Skin of body (tissue), 2 donors: ENCODE results near the gene LRRC4. TPM values are rescaled to one million over a fixed set of nuclear protein-coding genes. Genes with fewer than 3 reads are reported as not detected.

Experiments
- DNase-seq: peaks from one replicate; lab custom pipeline; 2025; lab: John Stamatoyannopoulos, UW
- total RNA-seq: library from RNA; depleted of rRNA; stranded (reverse); fragments of >200 nt; gene quantifications from one replicate; pipeline ENCODE4 v1.2.3, GENCODE V29; 2014

The LRRC4 gene, protein sequence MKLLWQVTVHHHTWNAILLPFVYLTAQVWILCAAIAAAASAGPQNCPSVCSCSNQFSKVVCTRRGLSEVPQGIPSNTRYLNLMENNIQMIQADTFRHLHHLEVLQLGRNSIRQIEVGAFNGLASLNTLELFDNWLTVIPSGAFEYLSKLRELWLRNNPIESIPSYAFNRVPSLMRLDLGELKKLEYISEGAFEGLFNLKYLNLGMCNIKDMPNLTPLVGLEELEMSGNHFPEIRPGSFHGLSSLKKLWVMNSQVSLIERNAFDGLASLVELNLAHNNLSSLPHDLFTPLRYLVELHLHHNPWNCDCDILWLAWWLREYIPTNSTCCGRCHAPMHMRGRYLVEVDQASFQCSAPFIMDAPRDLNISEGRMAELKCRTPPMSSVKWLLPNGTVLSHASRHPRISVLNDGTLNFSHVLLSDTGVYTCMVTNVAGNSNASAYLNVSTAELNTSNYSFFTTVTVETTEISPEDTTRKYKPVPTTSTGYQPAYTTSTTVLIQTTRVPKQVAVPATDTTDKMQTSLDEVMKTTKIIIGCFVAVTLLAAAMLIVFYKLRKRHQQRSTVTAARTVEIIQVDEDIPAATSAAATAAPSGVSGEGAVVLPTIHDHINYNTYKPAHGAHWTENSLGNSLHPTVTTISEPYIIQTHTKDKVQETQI
- total RNA-seq: 1.2 TPM

DNA sequence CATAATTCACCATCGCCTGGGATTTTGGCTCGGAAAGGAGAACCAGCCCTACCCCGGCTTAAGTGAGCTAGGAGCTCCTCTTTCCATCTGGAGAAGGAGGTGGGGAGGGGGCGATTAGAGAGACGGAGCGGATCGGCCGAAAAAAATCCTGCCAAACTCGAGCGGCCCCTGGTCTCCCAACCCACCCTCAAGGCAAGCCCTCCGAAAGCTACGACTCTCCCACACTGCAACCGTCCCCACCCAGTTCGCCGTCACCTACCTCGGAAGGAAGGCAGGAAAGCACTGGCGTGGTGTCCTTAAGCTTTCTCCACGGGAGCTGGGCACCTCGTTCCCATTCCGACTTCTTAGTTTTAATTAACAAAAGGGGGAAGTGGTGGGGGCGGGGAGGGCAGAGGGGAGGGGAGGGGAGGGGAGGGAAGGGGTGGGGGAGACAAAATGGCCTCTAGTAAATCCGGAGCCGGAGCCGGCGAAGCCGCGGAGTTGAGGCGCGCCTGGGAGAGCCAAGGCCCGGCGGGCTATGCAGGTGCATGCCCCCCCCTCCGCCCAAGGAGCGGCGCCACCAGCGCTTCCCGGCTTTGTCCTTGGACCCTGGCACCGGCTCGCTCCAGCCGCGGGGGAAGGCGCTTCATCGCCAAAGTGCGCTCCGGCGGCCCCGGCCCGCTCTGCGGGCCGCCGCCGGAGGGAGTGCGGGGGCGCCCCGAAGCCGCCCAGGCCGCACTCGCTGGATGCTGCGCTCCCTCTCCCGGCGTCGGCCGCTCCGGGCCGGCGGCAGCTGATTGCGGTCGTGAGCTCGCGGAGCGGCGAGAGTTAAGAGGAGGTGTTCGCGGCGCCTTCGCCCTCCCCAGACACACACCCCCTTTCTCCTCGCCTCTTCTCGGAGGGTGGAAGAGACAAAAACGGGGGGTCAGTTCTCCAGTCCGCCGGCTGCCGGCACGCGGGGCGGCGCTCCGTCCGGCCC, at the start of gene LRRC4:
Gene LRRC4 (minus strand): TSS at position 784 of the 958 bp plus-strand sequence. CDS start 797 bp downstream, outside the sequence.
- no peak for DNase-seq

DNA sequence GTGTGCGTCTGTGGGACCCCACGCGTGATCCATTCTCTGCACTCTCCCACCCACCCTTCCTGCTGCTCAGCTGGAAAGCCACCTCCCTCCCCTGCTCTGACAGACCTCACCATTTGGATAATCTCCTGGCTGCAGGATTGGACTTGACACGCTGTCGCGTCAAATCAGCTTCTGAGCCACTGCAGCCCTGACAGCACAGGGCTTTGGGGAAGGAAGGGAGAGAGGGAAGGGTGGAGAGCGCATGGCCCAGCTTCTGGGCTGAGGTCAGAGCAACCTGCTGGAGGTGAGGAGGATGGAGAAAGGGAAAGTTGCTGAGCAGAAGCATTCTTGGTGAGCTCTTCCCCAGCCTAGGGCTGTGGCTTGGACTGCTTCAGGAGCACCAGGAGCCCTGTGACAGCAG, 48.9 kb upstream of the LRRC4 start:
- no peak for DNase-seq

DNA sequence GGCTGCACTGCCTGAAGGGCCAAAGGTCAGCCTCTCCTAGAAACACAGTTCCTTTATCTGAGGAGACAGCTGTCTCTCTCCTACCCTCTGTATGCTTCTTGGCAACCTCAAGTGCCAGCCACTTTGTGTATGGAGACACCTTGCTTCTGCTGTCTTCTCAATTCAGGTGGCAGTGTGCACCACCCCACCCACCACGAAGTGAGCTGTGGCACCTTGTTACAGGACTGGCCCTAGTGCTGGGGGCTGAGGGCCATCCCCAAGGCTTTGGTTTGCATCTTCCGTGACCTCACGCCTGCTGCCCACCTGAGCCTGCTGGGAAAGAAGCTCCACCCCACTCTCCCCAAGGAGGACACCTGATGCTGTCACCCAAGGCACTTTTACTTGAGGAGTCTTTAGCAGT, 47.1 kb upstream of the LRRC4 start:
- DNase-seq: no peak

DNA sequence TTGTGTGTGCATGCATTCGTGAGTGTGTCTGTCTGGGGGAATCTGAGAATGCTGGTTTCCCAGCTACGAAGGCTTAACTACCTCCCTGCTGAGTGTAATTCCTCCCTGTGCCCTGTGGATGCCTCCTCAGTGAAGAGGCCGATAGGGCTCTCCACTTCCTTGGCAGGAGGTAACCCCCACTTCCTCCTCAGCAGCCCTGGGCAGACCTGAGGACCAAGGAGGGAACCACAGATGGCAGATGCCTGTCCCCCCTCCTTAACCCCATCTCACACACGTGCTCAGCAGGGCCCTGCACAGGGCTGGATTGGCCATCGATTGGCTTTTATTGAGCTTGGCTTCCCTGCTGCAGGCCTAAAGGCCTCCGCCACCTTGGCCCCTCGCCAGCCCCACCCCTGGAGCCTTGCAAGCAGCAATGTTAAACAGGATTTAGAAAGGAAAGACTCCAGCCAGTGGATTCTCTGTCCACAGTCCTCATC, 45.6 kb upstream of the LRRC4 start:
- no peak for DNase-seq

DNA sequence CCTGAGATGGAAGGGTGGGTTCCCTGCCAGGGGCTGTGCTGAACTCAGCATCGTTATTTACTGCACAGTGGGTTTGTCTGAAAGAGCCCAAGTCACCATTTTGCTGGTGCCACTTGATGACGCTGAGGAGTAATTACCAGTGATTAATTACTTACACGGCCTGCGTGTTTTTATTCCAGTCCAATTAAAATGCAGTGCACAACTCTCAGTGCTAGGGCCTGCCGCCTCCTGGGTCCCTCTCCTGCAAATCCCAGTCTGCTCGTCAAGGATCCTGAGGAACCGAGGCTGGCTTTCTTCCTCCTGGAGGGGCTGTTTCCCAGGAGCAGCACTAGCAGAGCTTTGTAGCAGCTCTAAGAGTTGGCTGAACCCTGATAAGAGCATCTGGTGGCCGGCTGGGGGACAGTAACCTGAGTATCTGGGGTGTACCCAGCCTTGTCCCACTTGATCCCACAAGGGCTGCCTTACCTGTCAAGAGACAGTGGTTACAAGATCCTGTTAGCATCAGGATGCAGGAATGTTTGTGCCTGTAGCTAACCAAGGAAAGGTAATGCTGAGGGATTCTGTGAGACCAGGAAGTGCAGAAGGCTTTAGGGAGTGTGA, 45.1 kb upstream of the LRRC4 start:
- DNase-seq: no peak

DNA sequence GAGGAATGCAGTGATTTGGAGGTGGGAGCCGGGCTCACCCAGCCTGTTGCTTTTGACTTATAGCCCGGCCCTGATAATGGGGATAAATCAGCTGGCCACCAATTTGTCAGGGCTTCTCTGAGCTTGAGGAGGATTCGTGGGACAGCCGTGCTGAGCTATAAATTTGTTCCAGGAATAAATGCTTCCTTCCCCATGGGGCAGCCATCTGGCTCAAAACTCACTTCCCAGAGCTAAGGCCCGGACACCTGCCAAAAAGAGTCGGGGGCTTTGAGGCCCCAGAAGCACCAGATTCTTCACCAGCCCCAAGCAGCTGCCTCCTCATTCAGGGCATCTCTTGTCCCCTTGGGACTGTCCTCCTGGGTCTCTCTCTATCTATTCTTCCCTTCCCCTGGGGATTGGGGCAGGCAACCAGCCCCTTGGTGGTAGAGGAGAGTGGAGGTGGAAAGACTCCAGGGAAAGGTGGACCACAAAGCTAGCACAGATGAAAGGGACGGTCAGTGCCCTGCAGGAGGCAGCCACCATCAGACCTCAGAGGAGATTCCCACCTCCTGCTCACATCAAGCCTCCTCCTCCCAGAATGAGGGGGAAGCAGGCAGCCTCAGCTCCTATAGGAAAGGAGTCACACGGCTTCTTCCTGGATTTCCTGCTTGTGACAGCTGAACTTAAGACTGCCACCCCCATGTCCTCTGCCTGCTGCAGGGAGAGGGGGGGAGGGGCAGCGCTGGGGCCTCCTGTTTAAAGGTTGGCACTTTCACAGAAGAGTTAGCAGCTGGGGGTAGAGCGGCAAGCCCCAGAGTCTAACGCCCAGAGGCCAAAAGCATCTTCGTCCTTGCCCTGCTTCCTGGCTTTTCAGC, 44.2 kb upstream of the LRRC4 start:
- no peak for DNase-seq

DNA sequence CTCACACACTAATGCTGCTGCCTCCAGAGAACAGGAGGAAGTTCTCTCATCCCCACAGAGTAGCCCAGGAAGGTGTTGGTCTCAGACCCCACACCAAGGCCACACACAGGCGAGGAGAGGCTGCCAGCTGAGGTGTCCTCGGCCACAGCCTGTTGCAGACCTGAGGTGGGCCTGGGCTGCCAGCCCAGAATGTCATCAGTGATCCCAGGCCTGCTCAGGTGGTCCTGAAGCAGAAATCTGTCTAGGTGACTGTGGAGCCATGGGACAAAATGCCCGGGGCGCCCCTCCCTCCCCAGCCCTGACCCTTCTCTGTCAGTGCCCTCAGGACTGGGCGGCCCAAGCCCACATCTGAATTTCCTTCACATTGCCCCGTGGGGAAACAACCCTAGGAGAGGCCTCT, 43.5 kb upstream of the LRRC4 start:
- no peak for DNase-seq

DNA sequence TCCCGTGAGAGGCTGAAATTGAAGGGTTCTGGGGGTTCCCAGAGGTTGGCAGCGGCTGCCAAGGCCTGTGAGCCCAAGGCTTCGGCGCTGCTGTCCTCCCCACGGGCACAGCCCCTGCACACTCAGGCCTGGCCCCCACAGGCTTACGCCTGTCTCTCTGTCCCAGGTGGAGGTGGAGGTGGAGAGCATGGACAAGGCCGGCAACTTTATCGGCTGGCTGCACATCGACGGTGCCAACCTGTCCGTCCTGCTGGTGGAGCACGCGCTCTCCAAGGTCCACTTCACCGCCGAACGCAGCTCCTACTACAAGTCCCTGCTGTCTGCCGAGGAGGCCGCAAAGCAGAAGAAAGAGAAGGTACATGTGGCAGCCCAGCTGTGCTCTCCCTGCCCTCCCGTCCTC, 43.1 kb upstream of the LRRC4 start:
- no peak for DNase-seq

DNA sequence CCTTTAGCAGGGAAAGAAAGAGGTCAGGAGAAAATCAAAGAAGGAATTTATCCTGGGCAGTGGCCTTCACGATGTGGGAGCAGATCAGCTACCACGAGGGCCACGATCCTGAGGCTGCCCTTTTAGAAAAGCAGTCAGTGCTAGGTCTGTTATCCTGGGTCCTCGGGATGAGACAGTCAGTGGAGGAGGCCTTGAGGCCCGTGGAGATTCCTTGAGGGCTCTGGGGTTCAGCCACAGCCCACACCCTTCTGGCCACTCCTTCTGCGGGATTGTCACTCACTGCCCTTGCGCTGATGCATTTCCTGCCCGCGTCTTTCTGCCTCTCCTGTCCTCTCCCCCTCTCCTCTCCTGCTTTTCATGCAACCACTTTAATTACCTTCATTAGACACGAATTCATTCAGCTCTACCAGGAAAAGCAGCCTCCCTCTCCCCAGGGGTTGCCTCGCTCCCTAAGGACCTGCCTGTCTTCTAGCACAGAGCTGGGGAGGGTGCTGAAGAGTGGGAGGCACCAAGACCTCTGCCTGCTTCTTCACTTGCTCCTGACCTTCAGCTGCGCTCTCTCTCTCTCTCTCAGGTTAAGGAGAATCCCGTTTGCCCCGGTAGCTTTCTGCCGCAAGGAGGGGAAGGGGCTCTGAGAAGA, 42.6 kb upstream of the LRRC4 start:
- DNase-seq: no peak

DNA sequence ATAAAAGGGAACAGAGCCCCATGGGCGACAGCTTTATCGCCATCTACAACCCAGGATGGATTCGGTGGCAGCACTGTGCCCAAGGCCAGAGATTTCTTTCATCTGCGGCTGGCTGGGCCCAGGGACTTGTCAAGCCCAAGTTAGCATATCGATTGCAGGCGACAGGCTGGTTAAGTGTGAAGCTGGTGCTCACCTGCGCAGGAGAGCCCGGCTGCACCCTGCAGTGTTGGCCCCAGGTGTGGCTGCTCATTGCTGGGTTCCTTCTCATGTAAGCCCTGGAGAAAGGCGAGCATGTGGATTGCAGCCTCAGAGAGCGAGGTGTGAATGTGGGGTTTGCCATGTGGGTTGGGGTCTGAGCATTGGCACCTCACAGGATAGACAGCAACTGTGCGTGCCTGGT, 40.6 kb upstream of the LRRC4 start:
- no peak for DNase-seq

DNA sequence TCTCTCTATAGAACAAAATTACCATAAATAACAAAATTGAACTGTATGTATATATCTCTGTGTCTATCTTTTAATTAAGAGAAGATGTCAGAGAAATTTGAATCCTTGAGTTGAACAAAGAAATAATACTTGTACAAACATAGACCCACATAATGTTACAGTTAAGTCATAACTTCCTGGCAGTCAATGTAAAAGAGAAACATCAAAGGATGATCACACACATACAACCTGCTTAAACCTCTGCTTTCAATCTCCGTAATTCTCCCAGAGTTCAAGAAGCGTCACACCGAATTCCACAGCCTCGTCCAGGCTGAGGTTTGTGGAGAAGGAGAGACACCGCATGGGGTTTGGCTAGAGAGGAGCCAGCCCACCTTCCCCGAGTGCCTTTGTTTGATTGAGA, 40.1 kb upstream of the LRRC4 start:
- no peak for DNase-seq

DNA sequence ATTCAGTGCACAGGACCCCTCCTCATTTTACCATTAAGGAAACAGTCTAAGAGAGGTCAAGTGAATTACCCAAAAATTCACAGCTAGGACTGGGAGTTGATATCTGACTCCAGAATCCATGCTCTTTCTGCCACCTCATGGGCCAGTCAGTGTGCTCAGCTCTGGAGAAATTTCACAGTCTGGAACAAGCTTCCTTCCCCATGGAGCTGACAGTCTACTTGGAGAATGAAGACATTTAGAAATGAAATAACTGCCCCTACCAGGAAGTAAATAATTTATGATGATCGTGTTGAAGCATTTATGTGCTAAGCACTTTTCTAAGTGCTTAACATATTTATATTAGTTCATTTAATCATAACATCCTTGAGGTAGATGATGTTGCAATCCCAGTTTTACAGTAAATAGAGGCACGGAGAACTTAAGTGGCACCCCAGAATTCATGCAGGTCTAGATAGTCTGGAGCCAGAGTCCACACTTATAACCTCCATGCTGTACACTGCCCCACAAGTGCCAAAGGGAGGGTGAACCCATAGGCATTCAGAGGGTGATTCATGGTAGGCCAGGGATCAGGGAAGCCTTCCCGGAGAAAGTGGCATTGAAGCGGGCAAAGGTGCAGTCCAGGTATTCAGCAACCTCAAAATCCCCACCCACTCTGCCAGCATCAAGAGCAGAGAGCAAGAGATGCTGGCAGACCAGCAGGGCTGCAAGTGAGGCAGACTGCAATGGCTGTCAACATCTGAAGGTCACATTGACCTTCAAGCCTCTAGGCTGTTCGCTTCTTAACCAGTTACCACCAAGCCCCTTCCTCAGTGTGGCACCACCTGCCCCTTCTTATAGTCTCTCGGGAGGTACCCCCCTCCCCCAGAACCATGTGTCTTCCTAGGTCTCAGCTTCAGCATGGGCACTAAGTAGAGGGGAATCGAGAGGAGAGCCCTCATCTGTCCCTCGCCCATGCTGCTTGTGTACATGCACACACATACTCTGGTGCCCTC, 38.4 kb upstream of the LRRC4 start:
- DNase-seq: no peak

DNA sequence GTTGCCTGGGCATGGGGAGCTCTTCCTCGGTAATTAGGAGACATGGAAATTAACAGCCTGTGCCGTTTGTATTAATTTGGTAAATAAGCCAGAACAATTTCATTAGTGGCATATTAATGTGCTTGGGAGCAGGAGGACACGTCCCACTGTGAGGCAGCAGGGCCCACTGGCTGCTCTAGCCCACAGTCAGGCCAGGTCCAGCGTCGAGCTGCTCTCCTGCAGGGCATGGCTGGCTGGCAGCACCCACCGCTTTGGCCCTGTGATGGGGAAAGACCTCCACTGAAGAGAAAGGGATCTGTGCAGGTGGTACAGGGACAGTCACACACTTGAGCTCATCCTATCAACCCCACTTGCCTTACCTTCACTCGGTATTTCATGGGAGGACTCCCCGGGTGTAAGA, 37.5 kb upstream of the LRRC4 start:
- DNase-seq: no peak

DNA sequence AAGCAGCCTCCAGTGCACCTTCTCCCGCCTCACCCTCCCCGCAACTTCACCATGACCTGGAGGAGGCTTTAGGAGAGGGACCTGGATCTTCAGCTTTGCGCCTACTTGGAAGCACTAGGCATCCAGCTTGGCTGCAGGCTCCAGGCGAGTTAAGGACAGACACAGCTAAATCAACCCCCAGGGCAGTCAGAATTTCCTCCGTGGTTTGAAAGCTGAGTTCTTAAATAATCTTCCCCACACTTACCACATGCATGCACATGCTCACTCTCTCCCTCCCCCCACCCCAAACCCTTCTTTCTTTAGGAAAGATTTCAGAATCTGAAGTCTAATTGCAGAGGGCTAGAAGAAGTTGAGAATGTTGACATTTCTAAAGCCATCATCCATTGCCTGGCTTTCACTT, 36.7 kb upstream of the LRRC4 start:
- DNase-seq: no peak

DNA sequence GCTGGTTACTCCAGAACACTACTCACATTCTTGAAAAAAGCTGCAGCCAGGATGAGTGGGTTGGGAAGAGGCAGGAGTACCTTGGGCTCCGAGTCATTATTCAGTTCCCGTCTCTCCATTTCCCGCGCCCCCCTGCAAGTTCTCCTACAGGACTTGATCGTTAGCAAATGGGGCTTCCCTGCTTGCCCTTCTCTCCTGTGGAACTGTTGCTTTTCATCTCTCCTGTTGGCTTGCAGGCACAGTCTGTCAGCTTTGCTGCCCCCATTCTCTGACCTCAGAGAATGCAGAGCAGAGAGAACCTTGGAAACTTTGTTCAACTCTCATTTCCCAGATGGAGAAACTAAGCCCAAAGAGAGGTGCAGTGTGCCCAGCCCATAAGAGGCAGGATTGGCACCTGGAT, 35.6 kb upstream of the LRRC4 start:
- DNase-seq: no peak

DNA sequence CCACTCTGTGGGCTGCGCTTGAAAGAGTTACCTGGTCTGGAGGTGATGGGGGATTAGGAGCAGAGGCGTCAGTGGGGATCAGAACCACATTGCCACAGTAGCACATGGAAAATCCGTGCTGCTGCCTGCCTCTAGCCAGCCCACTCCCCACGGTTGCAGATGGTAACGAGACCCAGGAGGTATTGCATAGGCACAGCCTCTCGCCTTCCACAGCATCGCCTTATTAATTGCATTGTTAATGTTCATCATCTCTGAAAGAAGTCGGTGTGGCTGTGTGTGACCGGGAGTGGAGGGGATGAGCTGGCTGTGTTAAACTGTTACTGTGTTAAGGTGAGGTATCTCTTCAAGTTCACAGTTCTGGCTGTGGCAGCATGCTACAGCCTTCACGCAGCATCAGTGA, 35.2 kb upstream of the LRRC4 start:
- DNase-seq: no peak

DNA sequence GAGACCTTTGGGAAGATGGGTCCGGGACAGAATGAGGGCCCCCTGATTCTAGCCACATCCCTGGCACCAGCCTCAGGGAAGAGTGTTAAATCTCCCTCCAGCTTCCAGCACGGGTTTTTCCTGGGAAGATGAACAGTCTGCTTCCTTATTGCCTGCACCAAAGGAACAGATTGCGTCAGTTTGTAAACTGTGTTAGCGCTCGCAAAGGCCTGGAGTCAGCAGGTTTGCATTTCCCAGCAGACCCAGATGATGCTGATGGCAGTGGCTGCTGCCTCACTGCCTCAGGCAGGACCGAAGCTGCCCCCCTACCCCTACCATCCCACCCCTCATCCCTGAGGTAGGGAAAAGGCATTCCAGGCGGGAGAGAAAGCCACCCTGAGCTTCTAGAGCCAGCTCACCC, 34.6 kb upstream of the LRRC4 start:
- no peak for DNase-seq

DNA sequence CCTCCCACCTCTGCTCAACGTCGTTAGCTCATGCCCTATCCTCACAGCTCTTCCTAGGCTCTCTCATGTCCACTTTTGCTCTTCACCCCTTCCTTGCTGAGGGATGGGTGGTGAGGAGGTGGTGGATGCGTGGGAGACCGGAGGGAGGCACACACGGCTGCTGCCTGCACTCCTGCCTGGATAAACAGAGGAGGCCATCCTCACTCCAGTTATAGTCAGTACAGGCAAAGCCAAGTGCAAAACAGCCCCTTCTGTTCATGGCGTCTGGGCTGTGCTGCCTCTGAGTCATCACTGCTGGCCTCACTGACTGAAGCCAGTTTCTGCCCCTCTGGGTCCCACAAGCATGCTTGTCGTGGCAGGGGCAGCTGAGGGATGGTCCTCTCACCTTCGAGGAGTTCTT, 31.9 kb upstream of the LRRC4 start:
- no peak for DNase-seq

DNA sequence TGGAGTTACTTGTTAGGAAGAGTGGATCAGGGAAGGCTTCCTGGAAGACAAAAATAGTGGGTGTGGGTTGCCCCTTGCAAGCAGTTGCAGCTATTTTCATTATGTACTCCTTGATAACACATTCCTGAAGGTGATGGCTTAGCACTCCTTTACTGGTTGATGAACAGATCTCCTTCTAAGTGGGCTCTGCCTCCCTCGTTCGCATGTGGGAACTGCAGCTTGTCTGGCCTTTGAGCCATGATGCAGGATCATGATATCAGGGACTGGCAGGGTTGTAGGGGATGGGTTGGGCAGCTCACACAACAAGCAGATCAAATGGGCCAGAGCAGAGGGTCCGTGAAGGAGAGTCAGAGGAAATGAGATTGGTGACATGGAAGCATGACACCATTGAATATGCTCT, 28.8 kb upstream of the LRRC4 start:
- no peak for DNase-seq
